Activated CD4-positive, alpha-beta T cell treated with anti-CD3 and anti-CD28 coated beads, Interleukin-2, amount 10 ng/mL, durations not matched to agents 7 days and 5 days (primary cell): ENCODE data around the gene ATP5MC2. TPM values are rescaled to one million over a fixed set of nuclear protein-coding genes. Genes with fewer than 3 reads are reported as not detected.
A peak's percentile ranks its signal among the peaks of the same experiment; 100 is the strongest.

Experiments
- CTCF ChIA-PET: fragments of 350-600 bp; sonication (Branson Sonifier 250); formaldehyde crosslinking; loops from one replicate; lab custom pipeline; 2021; ENCODE audit warnings: antibody characterized with exemption; lab: Charles Lee
- POLR2A ChIA-PET: fragments of 350-600 bp; sonication (Branson Sonifier 250); formaldehyde crosslinking; loops from one replicate; lab custom pipeline; 2021; ENCODE audit warnings: antibody characterized with exemption; lab: Charles Lee
- DNase-seq: peaks from one replicate; pipeline ENCODE4 v3.0.0-alpha.2; 2020
- H3K27ac Mint-ChIP-seq: one replicate; pipeline ENCODE4 v1.8.0; 2021; ENCODE audit warnings: mild to moderate bottlenecking, moderate library complexity, mixed read lengths
- H3K27me3 Mint-ChIP-seq: one replicate; pipeline ENCODE4 v1.8.0; 2021; ENCODE audit warnings: mixed read lengths
- H3K36me3 Mint-ChIP-seq: one replicate; pipeline ENCODE4 v1.8.0; 2021; ENCODE audit warnings: low read depth, mixed read lengths
- H3K4me1 Mint-ChIP-seq: one replicate; pipeline ENCODE4 v1.8.0; 2021; ENCODE audit warnings: mixed read lengths
- H3K4me3 Mint-ChIP-seq: one replicate; pipeline ENCODE4 v1.8.0; 2021; ENCODE audit warnings: mild to moderate bottlenecking, moderate library complexity, mixed read lengths
- H3K9me3 Mint-ChIP-seq: one replicate; pipeline ENCODE4 v1.8.0; 2021; ENCODE audit warnings: mixed read lengths
- total RNA-seq, 2 experiments: library from RNA; stranded (reverse); gene quantifications; one replicate each; pipeline ENCODE4 v1.2.3, GENCODE V29; 2021

The ATP5MC2 gene
- total RNA-seq, 2 experiments from 2014 or later, result 298 to 356 TPM

GRCh38 chr12:53703756-53704155, 27.9 kb upstream of the ATP5MC2 start:
- ChIA-PET POLR2A (no interaction called here), CTCF (interaction anchor here (8.0 kb wide), 1 partner anchor 41 kb away, joined by 110 read pairs; no protein-coding TSS in a partner anchor)
- DNase-seq, result no peak
- H3K4me1 Mint-ChIP-seq, result peaks cover 3% of the 10 kb centered on the region
- no peaks in the 10 kb centered on the region for H3K36me3 Mint-ChIP-seq
- no peaks in the 10 kb centered on the region for H3K9me3 Mint-ChIP-seq
- H3K4me3 Mint-ChIP-seq, result no peak overlapping the region
- H3K27me3 Mint-ChIP-seq, result peaks cover 76% of the 10 kb centered on the region
- H3K27ac Mint-ChIP-seq, result no peak overlapping the region

GRCh38 chr12:53701518-53702264, 25.8 kb upstream of the ATP5MC2 start:
- H3K36me3 Mint-ChIP-seq, result no peaks in the 10 kb centered on the region
- ChIA-PET CTCF (interaction anchor here (0.8 to 8.0 kb wide), 8 partner anchors 12 to 55 kb away, joined by 3 to 110 read pairs (median 6); partner anchors contain the start of gene CALCOCO1), POLR2A (no interaction called here)
- no peaks in the 10 kb centered on the region for H3K9me3 Mint-ChIP-seq
- peak overlapping the region; percentile 50 for H3K27ac Mint-ChIP-seq
- peaks cover 84% of the 10 kb centered on the region for H3K27me3 Mint-ChIP-seq
- H3K4me3 Mint-ChIP-seq, result no peak overlapping the region
- peaks cover 7% of the 10 kb centered on the region for H3K4me1 Mint-ChIP-seq
- DNase-seq, result peak; percentile 75

DNA sequence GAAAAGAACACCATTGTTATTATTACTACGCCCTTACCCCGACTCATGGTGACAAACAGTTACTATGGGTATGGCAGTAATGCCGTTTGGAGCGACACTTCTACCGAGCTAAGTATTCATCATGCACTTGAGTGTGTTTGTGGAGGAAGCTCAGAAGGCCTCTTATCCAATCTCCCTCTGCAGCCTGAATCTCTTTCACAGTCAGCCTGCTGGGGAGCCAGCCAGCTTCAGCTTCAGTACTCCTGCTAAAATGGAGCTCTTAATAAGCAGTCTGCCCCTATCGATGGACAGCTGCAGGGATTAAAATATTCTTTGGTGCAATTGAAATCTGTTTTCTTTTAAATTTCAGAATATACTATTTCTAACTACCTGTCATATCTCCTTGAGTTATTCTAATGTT, 24.7 kb upstream of the ATP5MC2 start:
- H3K4me1 Mint-ChIP-seq, result peaks cover 17% of the 10 kb centered on the region
- no peaks in the 10 kb centered on the region for H3K9me3 Mint-ChIP-seq
- H3K4me3 Mint-ChIP-seq, result no peak overlapping the region
- H3K27me3 Mint-ChIP-seq, result peaks cover 88% of the 10 kb centered on the region
- DNase-seq, result no peak
- ChIA-PET CTCF (interaction anchor here (0.8 to 8.0 kb wide), 2 partner anchors 11 to 44 kb away, joined by 3 to 110 read pairs; no protein-coding TSS in a partner anchor), POLR2A (no interaction called here)
- H3K27ac Mint-ChIP-seq, result no peak overlapping the region
- no peaks in the 10 kb centered on the region for H3K36me3 Mint-ChIP-seq

GRCh38 chr12:53699678-53700025, 23.8 kb upstream of the ATP5MC2 start:
- H3K4me3 Mint-ChIP-seq, result no peak overlapping the region
- no peak overlapping the region for H3K27ac Mint-ChIP-seq
- H3K27me3 Mint-ChIP-seq, result peaks cover 92% of the 10 kb centered on the region
- H3K4me1 Mint-ChIP-seq, result peaks cover 23% of the 10 kb centered on the region
- no peaks in the 10 kb centered on the region for H3K9me3 Mint-ChIP-seq
- H3K36me3 Mint-ChIP-seq, result no peaks in the 10 kb centered on the region
- POLR2A ChIA-PET, result no interaction called here
- DNase-seq, result no peak
- CTCF ChIA-PET, result interaction anchor here (0.8 to 8.0 kb wide), 5 partner anchors 10 to 45 kb away, joined by 3 to 110 read pairs (median 4); partner anchors contain the start of gene ATP5MC2

DNA sequence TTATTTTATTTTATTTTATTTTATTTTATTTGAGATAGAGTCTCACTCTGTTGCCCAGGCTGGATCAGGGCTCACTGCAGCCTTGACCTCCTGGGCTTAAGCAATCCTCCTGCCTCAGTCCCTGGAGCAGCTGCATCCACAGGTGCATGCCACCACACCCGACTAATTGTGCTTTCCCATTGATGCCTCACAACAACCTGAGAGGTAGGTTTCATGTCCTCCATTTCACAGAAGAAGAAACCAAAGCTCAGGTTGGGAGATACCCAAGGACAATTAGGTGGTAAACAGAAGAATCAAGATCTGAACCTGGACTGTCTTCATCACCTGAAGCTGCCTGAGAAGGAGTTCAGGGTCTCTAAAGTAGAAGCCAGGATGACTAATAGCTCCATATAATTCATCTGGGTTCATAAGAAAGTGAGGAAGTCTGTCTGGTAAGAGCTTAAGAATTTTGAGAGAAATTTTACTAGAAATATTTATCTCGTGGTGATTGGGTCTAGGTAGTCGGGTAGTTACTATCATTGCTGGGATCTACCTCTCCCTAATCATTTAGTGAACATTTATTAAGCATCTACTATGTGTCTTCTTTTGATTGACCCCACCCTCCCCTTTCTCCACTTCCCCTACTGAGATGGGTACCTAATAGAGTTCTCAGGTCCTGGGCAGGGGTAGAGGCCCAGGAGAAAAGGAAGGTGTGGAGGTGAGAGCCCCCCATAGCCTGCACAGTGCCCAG, 23.2 kb upstream of the ATP5MC2 start:
- H3K27me3 Mint-ChIP-seq, result peaks cover 94% of the 10 kb centered on the region
- peaks cover 27% of the 10 kb centered on the region for H3K4me1 Mint-ChIP-seq
- POLR2A ChIA-PET, result no interaction called here
- H3K9me3 Mint-ChIP-seq, result no peaks in the 10 kb centered on the region
- DNase-seq, result no peak
- CTCF ChIA-PET, result interaction anchor here (0.8 to 8.0 kb wide), 5 partner anchors 12 to 45 kb away, joined by 3 to 110 read pairs (median 4); partner anchors contain the start of gene ATP5MC2
- no peaks in the 10 kb centered on the region for H3K36me3 Mint-ChIP-seq
- no peak overlapping the region for H3K27ac Mint-ChIP-seq
- H3K4me3 Mint-ChIP-seq, result no peak overlapping the region

GRCh38 chr12:53696655-53697331, 20.9 kb upstream of the ATP5MC2 start:
- ChIA-PET CTCF (interaction anchor here (2.9 to 8.0 kb wide), 2 partner anchors 21 to 48 kb away, joined by 12 to 110 read pairs; partner anchors contain the start of gene ATP5MC2), POLR2A (no interaction called here)
- no peaks in the 10 kb centered on the region for H3K36me3 Mint-ChIP-seq
- H3K27ac Mint-ChIP-seq, result no peak overlapping the region
- peaks cover 82% of the 10 kb centered on the region for H3K27me3 Mint-ChIP-seq
- peaks cover 25% of the 10 kb centered on the region for H3K4me1 Mint-ChIP-seq
- no peaks in the 10 kb centered on the region for H3K9me3 Mint-ChIP-seq
- no peak overlapping the region for H3K4me3 Mint-ChIP-seq
- no peak for DNase-seq

GRCh38 chr12:53696285-53696654, 20.4 kb upstream of the ATP5MC2 start:
- Mint-ChIP-seq H3K4me3 (no peak overlapping the region), H3K4me1 (peaks cover 25% of the 10 kb centered on the region), H3K27ac (no peak overlapping the region), H3K36me3 (no peaks in the 10 kb centered on the region), H3K9me3 (no peaks in the 10 kb centered on the region), H3K27me3 (peaks cover 78% of the 10 kb centered on the region)
- ChIA-PET POLR2A (no interaction called here), CTCF (interaction anchor here (8.0 kb wide), 1 partner anchor 48 kb away, joined by 110 read pairs; no protein-coding TSS in a partner anchor)
- no peak for DNase-seq

DNA sequence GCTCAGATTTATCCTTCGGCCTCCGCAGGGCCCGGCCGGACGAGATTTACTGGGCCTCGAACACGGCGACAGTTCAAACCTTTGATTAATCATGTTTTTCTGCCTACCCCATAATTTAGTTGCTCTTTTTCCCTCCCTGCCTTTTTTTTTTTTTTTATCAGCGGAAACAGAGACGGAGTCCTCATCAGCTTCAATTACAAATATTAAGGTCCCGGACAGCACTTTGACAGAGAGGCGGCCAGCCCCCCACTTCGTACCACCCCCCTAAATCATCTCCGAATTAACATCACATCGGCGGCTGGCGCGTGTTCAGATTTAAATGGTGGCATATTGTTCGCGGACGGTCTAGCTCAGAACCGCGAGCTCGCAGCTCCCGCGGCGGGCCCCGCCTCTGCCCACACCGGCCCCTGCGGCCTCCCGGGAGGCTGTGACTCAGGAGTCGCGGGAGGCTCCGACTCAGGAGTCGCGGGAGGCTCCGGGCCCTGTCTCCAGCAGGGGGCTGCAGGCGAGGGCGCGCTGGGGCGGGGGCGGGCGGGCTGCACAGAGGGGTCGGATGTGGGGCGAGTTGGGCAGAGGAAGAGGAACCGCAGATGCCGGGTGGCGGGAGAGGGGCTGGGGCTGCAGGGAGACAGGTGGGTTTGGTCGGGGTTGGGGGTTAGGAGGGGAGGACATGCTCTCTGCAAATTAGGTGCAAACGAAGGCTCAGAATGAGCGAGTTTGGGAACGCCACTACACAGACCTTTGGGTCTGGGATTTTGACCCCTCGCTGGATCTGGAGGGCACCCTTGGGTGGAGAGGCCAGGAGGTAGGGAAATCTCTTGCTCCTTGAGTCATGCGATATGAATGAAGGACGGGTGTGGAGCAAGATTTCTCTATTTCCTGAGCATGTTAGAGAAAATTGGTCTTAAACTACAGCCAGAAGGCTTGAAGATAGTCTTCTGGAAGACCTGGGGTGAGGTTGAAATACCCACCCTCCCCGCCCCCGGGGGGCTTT, 19.6 kb upstream of the ATP5MC2 start:
- H3K4me1 Mint-ChIP-seq, result peaks cover 25% of the 10 kb centered on the region
- peak overlapping the region; percentile 29 for H3K4me3 Mint-ChIP-seq
- no peaks in the 10 kb centered on the region for H3K9me3 Mint-ChIP-seq
- H3K36me3 Mint-ChIP-seq, result no peaks in the 10 kb centered on the region
- ChIA-PET CTCF (interaction anchor here (0.7 to 1.3 kb wide), 2 partner anchors 48 to 156 kb away, joined by 3 to 4 read pairs; no protein-coding TSS in a partner anchor), POLR2A (no interaction called here)
- H3K27me3 Mint-ChIP-seq, result peaks cover 72% of the 10 kb centered on the region
- DNase-seq, result peak; percentile 11
- peak overlapping the region; percentile 11 for H3K27ac Mint-ChIP-seq

DNA sequence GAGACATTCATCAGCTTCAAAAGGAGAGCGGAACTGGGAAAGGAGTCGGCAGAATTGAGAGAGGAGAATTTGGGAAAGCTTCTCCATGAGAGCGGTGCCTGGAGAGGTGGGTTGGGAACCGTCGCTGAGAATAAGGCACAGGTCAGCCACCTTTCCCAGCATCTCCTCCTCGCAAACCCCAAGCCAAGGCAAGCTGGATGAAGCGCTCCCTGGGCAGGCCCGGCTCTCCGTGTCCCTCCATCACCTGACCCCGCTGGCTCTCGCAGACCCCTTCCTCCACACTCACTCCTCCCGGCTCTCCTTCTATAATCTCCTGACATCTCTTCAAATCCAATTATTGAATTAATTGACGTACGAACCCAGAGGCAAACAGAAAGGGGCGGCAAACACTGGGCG, 18.9 kb upstream of the ATP5MC2 start:
- Mint-ChIP-seq H3K27me3 (peaks cover 65% of the 10 kb centered on the region), H3K27ac (no peak overlapping the region), H3K4me1 (peaks cover 25% of the 10 kb centered on the region), H3K9me3 (no peaks in the 10 kb centered on the region), H3K4me3 (peak overlapping the region; percentile 29), H3K36me3 (no peaks in the 10 kb centered on the region)
- CTCF ChIA-PET, result interaction anchor here (0.7 to 2.1 kb wide), 3 partner anchors 13 to 155 kb away, joined by 3 to 4 read pairs (median 4); no protein-coding TSS in a partner anchor
- POLR2A ChIA-PET, result no interaction called here
- DNase-seq, result no peak

GRCh38 chr12:53688134-53688533, 12.3 kb upstream of the ATP5MC2 start:
- Mint-ChIP-seq H3K36me3 (no peaks in the 10 kb centered on the region), H3K27ac (no peak overlapping the region)
- POLR2A ChIA-PET, result no interaction called here

DNA sequence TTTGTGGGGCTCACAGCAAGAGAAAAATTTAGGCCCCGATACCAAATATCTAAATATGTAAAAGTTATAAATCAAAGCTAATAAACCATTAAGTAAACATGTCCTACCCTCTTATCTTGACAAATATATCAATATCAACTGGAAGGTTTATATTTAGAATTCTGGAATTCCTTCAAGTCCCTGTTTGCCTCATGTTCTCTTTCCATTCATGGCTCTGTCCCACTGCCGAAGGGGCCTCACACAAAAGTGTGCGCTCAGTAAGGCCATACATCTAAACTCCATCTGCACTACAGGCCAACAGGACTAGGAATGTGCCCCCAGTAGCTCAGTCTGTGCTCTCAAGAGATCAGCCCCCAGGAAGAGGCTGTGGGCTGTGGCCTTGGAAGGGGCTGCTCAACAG, 10.6 kb upstream of the ATP5MC2 start:
- no peak overlapping the region for H3K4me3 Mint-ChIP-seq
- H3K27me3 Mint-ChIP-seq, result peaks cover 20% of the 10 kb centered on the region
- ChIA-PET CTCF (interaction anchor here (1.1 to 2.6 kb wide), 2 partner anchors 11 to 69 kb away, joined by 3 to 13 read pairs; partner anchors contain the start of gene ATP5MC2), POLR2A (no interaction called here)
- H3K36me3 Mint-ChIP-seq, result no peaks in the 10 kb centered on the region
- H3K4me1 Mint-ChIP-seq, result no peaks in the 10 kb centered on the region
- no peak for DNase-seq
- H3K27ac Mint-ChIP-seq, result no peak overlapping the region
- no peaks in the 10 kb centered on the region for H3K9me3 Mint-ChIP-seq

More at GRCh38 chr12:53688134-53688533, 12.3 kb upstream of the ATP5MC2 start:
- no peak overlapping the region for H3K4me3 Mint-ChIP-seq
- H3K9me3 Mint-ChIP-seq, result no peaks in the 10 kb centered on the region
- CTCF ChIA-PET, result interaction anchor here (1.5 to 2.0 kb wide), 2 partner anchors 10 to 13 kb away, joined by 5 read pairs; partner anchors contain the start of gene ATP5MC2
- no peak for DNase-seq
- H3K4me1 Mint-ChIP-seq, result no peaks in the 10 kb centered on the region
- H3K27me3 Mint-ChIP-seq, result peaks cover 27% of the 10 kb centered on the region
